GM12801 (cell line): ENCODE measurements around the gene PISD.

Experiments used
- TF ChIP-seq, protein P1 (sequence below): IDR thresholded peaks from one replicate; pipeline ENCODE4 v1.5.1; 2011; ENCODE audit warnings: control low read depth; ENCODE audit not compliant: insufficient read length; ENCODE audit errors: extremely low read depth

PISD gene

DNA sequence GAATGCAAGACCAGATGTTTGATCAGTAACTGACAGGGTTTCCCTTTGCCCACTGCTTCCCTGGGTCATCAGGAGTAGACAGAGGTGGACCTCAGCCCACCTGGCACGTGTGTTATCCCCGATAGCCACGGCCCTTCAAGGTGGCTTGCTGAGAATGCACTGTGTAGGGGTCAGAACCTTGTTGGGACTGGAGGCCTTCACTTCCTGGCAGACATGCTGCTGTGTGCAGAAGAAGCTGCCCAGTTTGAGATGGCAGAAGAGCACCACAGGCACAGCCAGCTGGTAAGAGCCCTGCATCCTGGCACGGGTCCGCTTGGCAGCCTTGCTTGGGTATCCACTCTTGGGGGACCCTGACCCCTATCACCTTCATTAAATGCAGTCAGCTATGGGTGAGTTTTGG, 83.8 kb downstream of the PISD start:
- TF ChIP-seq, protein P1, sequence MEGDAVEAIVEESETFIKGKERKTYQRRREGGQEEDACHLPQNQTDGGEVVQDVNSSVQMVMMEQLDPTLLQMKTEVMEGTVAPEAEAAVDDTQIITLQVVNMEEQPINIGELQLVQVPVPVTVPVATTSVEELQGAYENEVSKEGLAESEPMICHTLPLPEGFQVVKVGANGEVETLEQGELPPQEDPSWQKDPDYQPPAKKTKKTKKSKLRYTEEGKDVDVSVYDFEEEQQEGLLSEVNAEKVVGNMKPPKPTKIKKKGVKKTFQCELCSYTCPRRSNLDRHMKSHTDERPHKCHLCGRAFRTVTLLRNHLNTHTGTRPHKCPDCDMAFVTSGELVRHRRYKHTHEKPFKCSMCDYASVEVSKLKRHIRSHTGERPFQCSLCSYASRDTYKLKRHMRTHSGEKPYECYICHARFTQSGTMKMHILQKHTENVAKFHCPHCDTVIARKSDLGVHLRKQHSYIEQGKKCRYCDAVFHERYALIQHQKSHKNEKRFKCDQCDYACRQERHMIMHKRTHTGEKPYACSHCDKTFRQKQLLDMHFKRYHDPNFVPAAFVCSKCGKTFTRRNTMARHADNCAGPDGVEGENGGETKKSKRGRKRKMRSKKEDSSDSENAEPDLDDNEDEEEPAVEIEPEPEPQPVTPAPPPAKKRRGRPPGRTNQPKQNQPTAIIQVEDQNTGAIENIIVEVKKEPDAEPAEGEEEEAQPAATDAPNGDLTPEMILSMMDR, result no peak

DNA sequence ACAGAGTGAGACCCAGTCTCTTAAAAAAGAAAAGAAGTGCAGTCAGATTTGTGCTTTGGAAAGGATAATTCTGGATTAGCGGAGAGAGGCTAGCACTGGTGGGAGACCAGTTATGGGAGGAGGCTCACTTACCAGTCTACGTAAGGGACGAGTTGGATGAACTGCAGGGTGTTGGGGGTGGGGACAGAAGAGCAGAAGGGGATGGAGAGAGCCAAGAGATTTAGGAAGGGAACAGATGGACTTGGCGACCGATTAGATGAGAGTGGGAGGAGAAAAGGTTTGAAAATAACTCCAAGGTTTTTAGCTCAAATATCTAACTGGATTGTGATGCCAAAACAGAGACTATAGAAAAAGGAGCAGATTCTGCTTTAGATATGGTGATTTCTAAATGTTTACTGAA, 84.3 kb downstream of the PISD start:
- TF ChIP-seq, protein P1, result no peak

GRCh38 chr22:31575190-31575589, 86.8 kb downstream of the PISD start:
- TF ChIP-seq, protein P1, result no peak

GRCh38 chr22:31574055-31574670, 87.9 kb downstream of the PISD start:
- TF ChIP-seq, protein P1, result no peak

DNA sequence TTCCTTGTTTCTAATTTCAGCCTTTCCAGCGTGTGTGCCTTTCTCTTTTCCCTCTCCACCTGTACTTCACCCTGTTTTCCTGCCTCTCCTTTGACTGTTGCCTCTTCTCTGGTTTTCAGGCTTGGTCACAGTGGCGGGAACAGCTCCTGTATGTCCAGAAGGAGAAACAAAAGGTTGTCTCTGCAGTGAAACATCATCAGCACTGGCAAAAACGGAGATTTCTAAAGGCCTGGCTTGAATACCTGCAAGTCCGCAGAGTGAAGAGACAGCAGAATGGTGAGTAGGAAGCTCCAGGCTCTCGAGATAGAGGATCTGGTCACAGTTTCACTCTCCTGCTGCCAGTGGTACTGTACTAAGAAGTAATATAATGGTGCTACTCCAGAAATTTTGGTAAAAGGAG, 89.1 kb downstream of the PISD start:
- TF ChIP-seq, protein P1, result no peak

- TF ChIP-seq, protein P1, result no peak
These were observed 92.9 kb downstream of the PISD start for GRCh38 chr22:31569126-31569525.
